GM12892 (cell line): ENCODE measurements around the gene EPHA4.

Source experiments
- POLR2A ChIP-seq: IDR thresholded peaks from 2 replicates; pipeline ENCODE4 v1.6.1; 2011; ENCODE audit warnings: low read depth, low read length, control low read depth
- POLR2AphosphoS5 ChIP-seq: IDR thresholded peaks from 2 replicates; pipeline ENCODE4 v1.6.1; 2011; ENCODE audit warnings: low read depth, low read length, control low read depth
- TAF1 ChIP-seq: IDR thresholded peaks from 2 replicates; pipeline ENCODE4 v1.6.1; 2011; ENCODE audit warnings: low read depth, mild to moderate bottlenecking, control low read depth, low read length, borderline replicate concordance

DNA sequence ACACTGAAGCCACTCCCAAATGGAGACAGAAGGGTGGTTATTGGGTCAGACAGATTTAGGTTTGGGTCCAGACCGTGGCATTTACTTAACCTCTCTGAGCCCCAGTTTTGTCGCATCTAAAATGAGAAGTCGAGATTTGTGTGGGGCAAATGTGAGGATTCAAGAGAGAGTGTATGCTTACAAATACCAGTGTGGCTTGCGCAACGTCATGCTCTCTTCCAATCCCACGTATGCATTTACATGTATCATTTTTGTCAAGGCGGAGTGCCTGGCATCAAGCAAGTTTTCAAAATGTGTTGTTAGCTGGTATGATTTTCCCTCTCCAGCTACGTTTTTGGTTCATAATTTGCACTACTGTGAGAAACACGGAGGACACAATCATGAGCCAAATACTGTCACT lies 197.9 kb downstream of the EPHA4 start:
- TF ChIP-seq POLR2A (no peak), TAF1 (no peak), POLR2AphosphoS5 (no peak)
